GM18499 (cell line): Measurements from ENCODE around the gene NFS1.

Experiments
- ATAC-seq: cut with Tn5 transposase; IDR thresholded peaks from one replicate; pipeline ENCODE4 v1.9.1; 2021; ENCODE audit warnings: moderate number of reproducible peaks; ENCODE audit not compliant: insufficient read depth, unreplicated experiment

Gene NFS1

DNA sequence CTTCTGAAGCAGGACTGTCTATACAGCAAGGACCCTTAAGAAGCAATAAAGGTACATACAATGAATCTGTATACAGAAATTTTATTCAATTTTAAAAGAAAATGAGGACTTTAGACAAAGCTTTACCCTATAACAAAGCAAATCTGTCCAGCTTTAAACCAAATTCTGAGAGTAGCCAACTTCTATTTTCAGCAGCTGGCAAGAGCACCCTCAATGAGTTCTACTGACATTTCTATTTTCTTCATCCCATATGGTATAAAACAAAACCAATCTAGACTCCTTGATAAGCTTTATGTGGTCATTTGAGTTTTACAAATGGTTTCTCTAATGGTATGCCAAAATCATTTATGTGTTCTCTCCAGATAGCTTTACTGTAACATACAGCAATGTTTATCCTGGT lies 47.2 kb downstream of the NFS1 start:
- ATAC-seq = no peak

GRCh38 chr20:35650632-35651031 lies 48.5 kb downstream of the NFS1 start:
- no peak for ATAC-seq

- ATAC-seq = no peak
Observed at GRCh38 chr20:35648836-35649235, 50.3 kb downstream of the NFS1 start.

- ATAC-seq = no peak
Observed at GRCh38 chr20:35644806-35645205, 54.3 kb downstream of the NFS1 start.

DNA sequence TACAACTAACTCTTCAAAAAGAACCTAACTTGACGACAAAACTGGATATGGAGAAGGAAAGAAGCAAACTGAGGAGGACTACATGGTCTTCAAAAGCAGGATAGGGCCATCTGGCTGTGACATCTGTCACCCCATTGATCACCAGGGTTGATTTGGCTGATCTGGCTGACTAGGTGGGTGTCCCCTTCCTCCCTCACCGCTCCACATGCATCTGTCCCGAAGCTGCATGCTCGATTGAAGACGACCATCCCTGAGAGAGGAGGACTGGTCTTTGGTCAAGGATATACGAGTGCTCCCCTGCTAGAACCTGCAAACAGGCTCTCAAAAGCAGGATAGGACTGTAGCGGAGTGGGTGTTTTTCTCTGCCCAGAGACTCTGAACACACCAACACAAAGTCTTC lies 56.1 kb downstream of the NFS1 start:
- ATAC-seq = no peak

- ATAC-seq = no peak
Observed at GRCh38 chr20:35641743-35642142, 57.4 kb downstream of the NFS1 start.

- no peak for ATAC-seq
Observed at GRCh38 chr20:35640724-35641123, 58.4 kb downstream of the NFS1 start.

- no peak for ATAC-seq
Observed at GRCh38 chr20:35638751-35639150, 60.4 kb downstream of the NFS1 start.

- ATAC-seq = no peak
Observed at GRCh38 chr20:35637276-35637675, 61.9 kb downstream of the NFS1 start.

- no peak for ATAC-seq
Observed at GRCh38 chr20:35636095-35636494, 63.1 kb downstream of the NFS1 start.

GRCh38 chr20:35635652-35636051 lies 63.5 kb downstream of the NFS1 start:
- no peak for ATAC-seq

DNA sequence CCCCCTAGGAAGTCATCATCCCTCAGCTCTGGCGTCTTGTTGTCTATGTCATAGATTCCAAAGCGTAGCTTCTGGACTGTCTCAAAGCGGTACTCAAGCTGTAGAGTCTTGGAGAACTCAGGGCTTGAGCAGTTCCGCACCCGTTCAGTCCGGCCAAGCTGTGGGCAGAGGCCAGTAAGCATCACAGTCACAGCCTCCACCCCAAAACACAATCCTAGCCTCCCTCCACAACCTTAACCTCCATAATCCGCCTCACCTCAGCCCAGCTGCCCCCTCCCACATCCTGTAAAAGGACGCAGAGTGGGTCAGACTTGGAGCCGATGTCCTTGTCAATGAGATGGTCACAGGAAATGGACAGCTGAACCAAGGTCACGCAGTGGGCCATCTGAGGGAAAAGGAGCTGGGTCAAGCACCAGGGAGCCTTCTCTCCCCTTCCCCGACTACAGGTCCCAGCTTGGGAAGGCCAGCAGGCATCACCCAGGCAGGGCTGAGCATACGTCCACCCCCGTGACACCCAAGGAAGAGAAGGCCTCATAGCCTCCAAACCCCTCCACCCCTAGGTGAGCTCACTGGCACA lies 66.5 kb downstream of the NFS1 start:
- ATAC-seq = no peak

DNA sequence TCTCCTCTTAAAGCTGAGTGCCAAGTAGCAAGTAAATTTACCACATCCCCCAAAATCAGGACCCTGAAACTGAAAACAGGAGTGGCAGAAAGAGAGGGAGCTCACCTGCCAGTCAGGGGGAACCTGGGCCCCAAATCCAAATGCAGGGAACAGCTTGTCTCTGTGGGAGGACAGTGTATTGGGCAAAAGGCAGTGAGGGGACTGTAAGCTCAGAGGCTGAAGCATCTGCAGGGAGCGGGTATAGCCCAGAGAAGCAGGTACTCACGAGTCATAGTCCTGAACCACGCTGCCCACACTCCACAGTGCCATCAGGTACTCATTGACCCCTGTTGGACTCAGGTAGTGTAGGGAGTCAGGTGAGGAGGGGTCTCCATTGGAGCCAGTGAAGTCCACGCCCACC lies 68.5 kb downstream of the NFS1 start:
- no peak for ATAC-seq

DNA sequence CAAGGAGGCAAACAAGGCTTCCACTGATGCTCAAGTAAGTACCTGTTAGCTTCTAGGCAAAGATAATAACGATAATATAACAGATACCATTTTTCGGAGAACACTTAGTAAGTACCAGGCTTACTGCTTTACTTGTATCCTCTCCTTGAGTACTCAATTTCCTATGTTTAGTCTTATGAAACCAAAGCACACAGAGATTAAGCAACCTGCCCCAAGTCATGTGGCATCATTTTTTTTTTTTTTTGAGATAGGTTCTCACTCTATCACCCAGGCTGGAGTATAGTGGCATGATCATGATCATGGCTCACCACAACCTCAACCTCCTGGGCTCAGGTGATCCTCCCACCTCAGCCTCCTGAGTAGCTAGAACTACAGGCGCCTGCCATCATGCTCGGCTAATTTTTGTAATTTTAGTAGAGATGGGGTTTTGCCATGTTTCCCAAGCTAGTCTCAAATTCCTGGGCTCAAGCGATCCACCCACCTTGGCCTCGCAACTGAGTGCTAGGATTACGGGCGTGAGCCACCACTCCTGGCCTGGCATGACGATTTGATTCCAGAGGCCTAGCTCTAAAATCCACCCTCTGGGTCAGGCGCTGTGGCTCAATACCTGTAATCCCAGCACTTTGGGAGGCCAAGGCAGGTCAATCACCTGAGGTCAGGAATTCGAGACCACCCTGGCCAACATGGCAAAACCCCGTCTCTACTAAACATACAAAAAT lies 69.6 kb downstream of the NFS1 start:
- ATAC-seq = no peak

GRCh38 chr20:35627121-35627520 lies 72.0 kb downstream of the NFS1 start:
- ATAC-seq = no peak

DNA sequence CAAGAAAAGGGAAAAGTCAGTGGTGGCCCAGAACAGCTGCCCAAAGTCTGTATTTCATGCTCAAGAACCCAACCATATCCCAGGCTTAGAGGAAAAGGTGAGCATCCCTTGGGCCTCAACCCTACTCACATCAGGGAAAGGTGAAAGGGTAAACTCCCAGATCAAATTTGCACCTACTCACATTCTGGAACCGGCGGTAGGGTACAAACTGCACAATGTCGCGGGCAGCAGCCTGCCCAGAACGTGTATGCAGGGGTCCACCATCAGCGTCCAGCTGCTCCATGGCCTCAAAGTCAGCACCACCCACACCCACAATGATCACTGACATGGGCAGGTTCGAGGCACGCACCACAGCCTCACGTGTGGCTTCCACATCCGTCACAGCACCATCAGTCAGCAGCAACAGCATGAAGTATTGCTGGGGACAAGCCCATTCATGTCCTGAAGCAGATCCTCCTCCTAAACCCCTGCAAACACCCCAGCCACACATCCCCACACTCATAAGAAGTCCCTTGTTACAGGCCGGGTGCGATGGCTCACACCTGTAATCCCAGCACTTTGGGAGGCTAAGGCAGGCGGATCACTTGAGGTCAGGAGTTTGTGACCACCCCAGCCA lies 72.7 kb downstream of the NFS1 start:
- no peak for ATAC-seq

DNA sequence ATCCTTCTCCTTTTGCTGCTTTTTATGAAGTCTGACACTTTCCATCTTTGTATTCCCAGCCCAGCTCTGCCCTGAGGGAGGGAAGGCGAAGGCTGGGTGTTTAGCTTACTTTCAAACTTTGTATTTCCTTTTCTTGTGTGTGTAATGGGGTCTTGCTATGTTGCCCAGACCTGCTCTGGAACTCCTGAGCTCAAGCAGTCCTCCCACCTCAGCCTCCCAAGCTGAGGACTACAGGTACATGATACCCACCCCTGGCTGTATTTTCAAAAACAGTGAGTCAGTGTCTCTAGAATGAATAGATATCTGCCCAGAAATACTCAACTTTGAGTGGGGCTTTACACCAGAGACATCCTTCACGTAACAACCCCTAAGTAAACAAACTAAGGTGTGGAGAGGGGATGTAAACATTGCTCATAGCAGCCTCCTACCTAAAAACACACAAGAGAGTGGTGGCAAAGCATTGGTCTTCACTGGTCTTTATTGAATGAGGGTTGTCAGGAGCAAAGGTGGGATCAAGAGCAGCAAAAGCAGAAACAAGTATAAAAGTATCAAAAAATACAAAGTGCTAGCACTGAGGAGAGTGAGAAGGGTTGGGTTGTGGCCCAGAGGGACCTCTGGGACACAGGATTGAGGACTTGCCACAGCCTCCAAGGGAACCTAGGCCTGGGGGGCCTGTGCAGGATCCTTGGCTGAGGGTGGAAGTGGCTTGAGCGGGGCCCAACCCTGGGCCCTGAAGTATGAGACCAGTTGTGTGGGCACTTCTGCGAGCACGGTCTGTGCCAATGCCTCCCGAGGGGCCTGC lies 73.4 kb downstream of the NFS1 start:
- no peak for ATAC-seq

GRCh38 chr20:35621560-35621946 lies 77.6 kb downstream of the NFS1 start:
- no peak for ATAC-seq

GRCh38 chr20:35620818-35621559 lies 78.2 kb downstream of the NFS1 start:
- ATAC-seq = no peak
